H1 (cell line): ENCODE data around the gene LNPK. TPM values are rescaled to one million over a fixed set of nuclear protein-coding genes. Genes with fewer than 3 reads are reported as not detected.

Experiments
- CTCF ChIA-PET: fragments of 300-600 bp; sonication (Branson Sonifier 250); formaldehyde crosslinking; loops from one replicate; lab custom pipeline; 2021; ENCODE audit not compliant: partially characterized antibody; lab: Charles Lee
- POLR2A ChIA-PET: fragments of 300-600 bp; sonication (Branson Sonifier 250); formaldehyde crosslinking; loops from one replicate; lab custom pipeline; 2021; ENCODE audit warnings: inconsistent platforms; ENCODE audit not compliant: partially characterized antibody; lab: Charles Lee
- DNase-seq, 2 experiments: peaks; one replicate each; pipeline versions ENCODE4 v3.0.0 to v3.0.0-alpha.2; 2010 to 2022; ENCODE audit warnings: low spot score in 2 of 2, low read depth in 1 of 2, mixed read lengths in 1 of 2
- FAIRE-seq: peaks from 2 replicates; lab custom pipeline; 2011; peaks lifted over from hg19 to GRCh38; lab: Jason Lieb, UNC
- H2AFZ ChIP-seq: 2 replicates; pipeline ENCODE4 v1.8.1; 2012; ENCODE audit warnings: low read length, inconsistent platforms
- H2AK5ac ChIP-seq: 2 replicates; pipeline ENCODE4 v1.6.1; 2013; ENCODE audit warnings: low read depth, low read length
- H2BK120ac ChIP-seq: replicated peaks from 2 replicates; pipeline ENCODE3; 2013; ENCODE audit warnings: low read depth, low read length, inconsistent platforms
- H2BK12ac ChIP-seq: 2 replicates; pipeline ENCODE4 v1.6.1; 2013; ENCODE audit warnings: low read depth, low read length
- H2BK15ac ChIP-seq: 2 replicates; pipeline ENCODE4 v1.6.1; 2013; ENCODE audit warnings: low read length
- H2BK20ac ChIP-seq: 2 replicates; pipeline ENCODE4 v1.6.1; 2013; ENCODE audit warnings: low read length
- H2BK5ac ChIP-seq: 2 replicates; pipeline ENCODE4 v1.6.1; 2013; ENCODE audit warnings: low read depth, low read length
- H3K14ac ChIP-seq: 2 replicates; pipeline ENCODE4 v1.6.1; 2013; ENCODE audit warnings: inconsistent platforms; ENCODE audit not compliant: insufficient read length
- H3K18ac ChIP-seq: 2 replicates; pipeline ENCODE4 v1.6.1; 2013; ENCODE audit warnings: low read length; ENCODE audit errors: extremely low read depth
- H3K23ac ChIP-seq: 2 replicates; pipeline ENCODE4 v1.6.1; 2013; ENCODE audit warnings: inconsistent platforms; ENCODE audit not compliant: insufficient read length
- H3K23me2 ChIP-seq: 2 replicates; pipeline ENCODE4 v1.6.1; 2013; ENCODE audit warnings: low read depth, low read length
- H3K27ac ChIP-seq: 2 replicates; pipeline ENCODE4 v1.6.1; 2011; ENCODE audit warnings: low read depth, low read length, inconsistent platforms
- H3K27me3 ChIP-seq, 4 experiments: replicated peaks in 1 of 4; 1 replicate in 1 of 4; 2 replicates in 3 of 4; pipeline versions ENCODE4 v1.6.1 to v1.8.1; 2011 to 2013; ENCODE audit warnings: low read length in 3 of 4, mild to moderate bottlenecking in 3 of 4, inconsistent platforms in 2 of 4, mixed read lengths in 2 of 4, moderate library complexity in 1 of 4; ENCODE audit not compliant: control insufficient read depth in 3 of 4, insufficient read depth in 3 of 4; ENCODE audit errors: extremely low read depth in 1 of 4
- H3K36me3 ChIP-seq, 4 experiments: 2 replicates each; pipeline versions ENCODE4 v1.6.1 to v1.8.1; 2011 to 2013; ENCODE audit warnings: mild to moderate bottlenecking in 4 of 4, low read length in 3 of 4, moderate library complexity in 2 of 4, control low read depth in 1 of 4, inconsistent platforms in 1 of 4; ENCODE audit not compliant: insufficient read depth in 4 of 4, control insufficient read depth in 2 of 4
- H3K4ac ChIP-seq: replicated peaks from 2 replicates; pipeline ENCODE3; 2013; ENCODE audit warnings: low read length, low read depth, mixed read lengths, inconsistent platforms; ENCODE audit not compliant: insufficient read length
- H3K4me1 ChIP-seq, 4 experiments: replicated peaks in 1 of 4; 1 replicate in 1 of 4; 2 replicates in 3 of 4; pipeline versions ENCODE4 v1.6.1 to v1.8.1; 2011 to 2013; ENCODE audit warnings: low read length in 3 of 4, inconsistent platforms in 2 of 4, mixed read lengths in 1 of 4; ENCODE audit not compliant: insufficient read depth in 4 of 4, control insufficient read depth in 3 of 4
- H3K4me2 ChIP-seq, 2 experiments: 2 replicates each; pipeline versions ENCODE4 v1.6.1 to v1.8.1; 2011 to 2013; ENCODE audit warnings: low read depth in 2 of 2, low read length in 2 of 2, control low read depth in 1 of 2, inconsistent platforms in 1 of 2, mild to moderate bottlenecking in 1 of 2; ENCODE audit not compliant: insufficient read depth in 1 of 2
- H3K4me3 ChIP-seq, 4 experiments: fragments of 200-600, 300-600 bp in 1 of 4; sonication (generic), shearing (Covaris generic), sonication (Bioruptor Twin) in 1 of 4; 2 replicates each; pipeline versions ENCODE4 v1.5.1 to v1.8.1; 2011 to 2016; ENCODE audit warnings: low read length in 4 of 4, low read depth in 3 of 4, control low read depth in 2 of 4, inconsistent platforms in 2 of 4, mild to moderate bottlenecking in 2 of 4, mixed read lengths in 1 of 4, moderate library complexity in 1 of 4; ENCODE audit not compliant: insufficient read depth in 2 of 4; ENCODE audit errors: extremely low read depth in 1 of 4
- H3K56ac ChIP-seq: replicated peaks from 2 replicates; pipeline ENCODE3; 2013; ENCODE audit warnings: low read depth, mild to moderate bottlenecking, mixed read lengths, low read length, inconsistent platforms; ENCODE audit not compliant: insufficient read length
- H3K79me1 ChIP-seq: 2 replicates; pipeline ENCODE4 v1.6.1; 2013; ENCODE audit warnings: low read depth, low read length, control low read depth
- H3K79me2 ChIP-seq, 2 experiments: 2 replicates each; pipeline versions ENCODE4 v1.6.1 to v1.8.1; 2012 to 2013; ENCODE audit warnings: low read length in 2 of 2, mild to moderate bottlenecking in 2 of 2, inconsistent platforms in 1 of 2; ENCODE audit not compliant: insufficient read depth in 2 of 2, control insufficient read depth in 1 of 2
- H3K9ac ChIP-seq, 4 experiments: replicated peaks in 1 of 4; 1 replicate in 1 of 4; 2 replicates in 3 of 4; pipeline versions ENCODE4 v1.6.1 to v1.8.1; 2011 to 2013; ENCODE audit warnings: low read depth in 3 of 4, low read length in 3 of 4, control low read depth in 2 of 4, mild to moderate bottlenecking in 2 of 4, moderate library complexity in 2 of 4, inconsistent platforms in 1 of 4; ENCODE audit errors: extremely low read depth in 1 of 4
- H3K9me3 ChIP-seq, 2 experiments: 2 replicates each; pipeline versions ENCODE4 v1.6.1 to v1.8.1; 2012 to 2013; ENCODE audit warnings: mild to moderate bottlenecking in 2 of 2, moderate library complexity in 2 of 2, control low read depth in 1 of 2, inconsistent platforms in 1 of 2, low read depth in 1 of 2, low read length in 1 of 2, mixed read lengths in 1 of 2; ENCODE audit not compliant: insufficient read depth in 2 of 2
- H4K20me1 ChIP-seq, 2 experiments: replicated peaks in 1 of 2; 2 replicates each; pipeline versions ENCODE3 to v1.8.1; 2011 to 2013; ENCODE audit warnings: inconsistent platforms in 2 of 2, low read length in 2 of 2, mild to moderate bottlenecking in 1 of 2; ENCODE audit not compliant: insufficient read depth in 2 of 2, control insufficient read depth in 1 of 2
- H4K5ac ChIP-seq: 2 replicates; pipeline ENCODE4 v1.6.1; 2013; ENCODE audit warnings: low read length, low read depth, mixed read lengths, inconsistent platforms; ENCODE audit not compliant: insufficient read length
- H4K8ac ChIP-seq: 2 replicates; pipeline ENCODE4 v1.8.0; 2013; ENCODE audit warnings: mild to moderate bottlenecking, moderate library complexity, low read length, inconsistent platforms; ENCODE audit not compliant: insufficient read depth; ENCODE audit errors: extremely low read depth
- H4K91ac ChIP-seq: replicated peaks from 2 replicates; pipeline ENCODE3; 2013; ENCODE audit warnings: low read length, mixed read lengths, inconsistent platforms; ENCODE audit not compliant: insufficient read length
- ASH2L ChIP-seq: fragments of 200-600, 300-600 bp; sonication (generic); IDR thresholded peaks from one replicate; pipeline ENCODE4 v1.7.1; 2017; ENCODE audit warnings: low read length
- BACH1 ChIP-seq: IDR thresholded peaks from 2 replicates; pipeline ENCODE4 v1.6.1; 2012; ENCODE audit warnings: low read length, improper control_type of control experiment
- BRCA1 ChIP-seq: IDR thresholded peaks from 2 replicates; pipeline ENCODE4 v1.6.1; 2012; ENCODE audit warnings: low read depth, low read length, improper control_type of control experiment
- CEBPB ChIP-seq: IDR thresholded peaks from 2 replicates; pipeline ENCODE4 v1.6.1; 2012; ENCODE audit warnings: low read depth, low read length
- CHD2 ChIP-seq: IDR thresholded peaks from 2 replicates; pipeline ENCODE4 v1.6.1; 2012; ENCODE audit warnings: low read length, improper control_type of control experiment
- CREB1 ChIP-seq: IDR thresholded peaks from 2 replicates; pipeline ENCODE4 v1.6.1; 2012; ENCODE audit warnings: inconsistent platforms
- CTCF ChIP-seq, 3 experiments: IDR thresholded peaks; 1 replicate in 2 of 3; 2 replicates in 1 of 3; pipeline versions ENCODE4 v1.5.1 to v1.6.1; 2011; ENCODE audit warnings: low read length in 3 of 3, mild to moderate bottlenecking in 3 of 3, inconsistent platforms in 2 of 3, low read depth in 1 of 3, moderate library complexity in 1 of 3; ENCODE audit not compliant: insufficient read depth in 1 of 3; ENCODE audit errors: control extremely low read depth in 1 of 3
- EZH2 ChIP-seq: fragments of 200-600 bp; sonication (generic); IDR thresholded peaks from 2 replicates; pipeline ENCODE4 v1.7.1; 2012; ENCODE audit warnings: low read depth, mild to moderate bottlenecking, moderate library complexity, low read length, inconsistent platforms; ENCODE audit not compliant: severe bottlenecking
- GABPA ChIP-seq: IDR thresholded peaks from 2 replicates; pipeline ENCODE4 v1.6.1; 2011; ENCODE audit warnings: mild to moderate bottlenecking, low read length, moderate library complexity, borderline replicate concordance; ENCODE audit not compliant: insufficient read depth
- GTF2F1 ChIP-seq: IDR thresholded peaks from 2 replicates; pipeline ENCODE4 v1.6.1; 2012; ENCODE audit warnings: low read depth, low read length, improper control_type of control experiment, borderline replicate concordance
- KDM4A ChIP-seq: IDR thresholded peaks from one replicate; pipeline ENCODE4 v1.7.1; 2012; ENCODE audit warnings: low read depth, mild to moderate bottlenecking, moderate library complexity, low read length, inconsistent platforms; ENCODE audit not compliant: severe bottlenecking
- RNF2 ChIP-seq: fragments of 200-900, 300-1000 bp; sonication (generic); IDR thresholded peaks from 2 replicates; pipeline ENCODE4 v1.7.1; 2016; ENCODE audit warnings: borderline replicate concordance, low read depth, mild to moderate bottlenecking, antibody characterized with exemption, low read length; ENCODE audit not compliant: poor library complexity, severe bottlenecking; ENCODE audit errors: missing control alignments
- SIRT6 ChIP-seq: IDR thresholded peaks from one replicate; pipeline ENCODE4 v1.7.1; 2012; ENCODE audit warnings: low read length, inconsistent platforms
- WGBS, 2 experiments: shearing (Covaris generic) in 1 of 2; methylation state at CpG; one replicate each; pipeline versions ENCODE4 v1.1.6 to v1.1.7; 2013 to 2015; ENCODE audit warnings: low lambda C conversion rate in 2 of 2, mixed read lengths in 2 of 2, inconsistent platforms in 1 of 2, low coverage in 1 of 2, missing lambda C conversion rate in 1 of 2; ENCODE audit not compliant: insufficient replicate concordance in 2 of 2, insufficient coverage in 1 of 2, insufficient read length in 1 of 2; ENCODE audit errors: extremely low coverage in 1 of 2, missing lambda C conversion rate in 1 of 2; 5-methylcytosine and 5-hydroxymethylcytosine counted together
- polyA plus RNA-seq, 7 experiments: library from polyadenylated mRNA; depleted of rRNA in 3 of 7; stranded (reverse) in 5 of 7; unstranded in 2 of 7; fragments of >200 nt in 5 of 7; fragments of 200-250 nt in 2 of 7; gene quantifications; 1 replicate in 5 of 7; 2 replicates in 1 of 7; 4 replicates in 1 of 7; pipeline versions ENCODE4 v1.2.1 to v1.2.3, GENCODE V29; 2011 to 2013; ENCODE audit warnings: missing spikeins in 2 of 7, mixed read lengths in 2 of 7
- total RNA-seq: library from RNA; stranded (reverse); fragmentation: NEBNext Ultra II Directional; extraction: Animal tissue kit (Norgen Biotek cat#: 25700); gene quantifications from 2 replicates; pipeline ENCODE4 v1.2.1, GENCODE V29; 2021

The LNPK gene
- total and polyA plus RNA-seq, 2 of the 8 experiments (the other 6 are each of a cell fraction or from before 2014, with no cell fraction given): 3.1 to 10.3 TPM

- Histone ChIP-seq H3K9me3 (no peaks in the 10 kb centered on the region), H3K79me1 (no peaks in the 10 kb centered on the region), H2BK15ac (no peak overlapping the region), H4K5ac (no peak overlapping the region), H3K4me3 (no peak overlapping the region), H2BK20ac (no peak overlapping the region), H2AFZ (no peak overlapping the region), H4K8ac (no peak overlapping the region), H3K27me3 (no peaks in the 10 kb centered on the region), H4K91ac (no peak overlapping the region), H3K4me1 (no peaks in the 10 kb centered on the region), H4K20me1 (no peaks in the 10 kb centered on the region), H3K27ac (no peak overlapping the region), H3K4ac (no peak overlapping the region), H3K18ac (no peak overlapping the region), H3K56ac (no peak overlapping the region), H2BK5ac (no peak overlapping the region), H2BK120ac (no peak overlapping the region), H2BK12ac (no peak overlapping the region), H3K23me2 (no peaks in the 10 kb centered on the region), H2AK5ac (no peak overlapping the region), H3K79me2 (no peaks in the 10 kb centered on the region), H3K14ac (no peak overlapping the region), H3K36me3 (no peaks in the 10 kb centered on the region; a peak in 1 of 8 replicates), H3K23ac (no peak overlapping the region), H3K4me2 (no peak overlapping the region), H3K9ac (no peak overlapping the region)
- POLR2A ChIA-PET: no interaction called here
- 93% methylated on average over 1 of the region's 1 CpG; no CpG with 5 or more reads in 1 of the 2 experiments for whole genome bisulfite sequencing, 2 experiments
- FAIRE-seq (no peak), DNase-seq (no peak)
- CTCF ChIA-PET: no interaction called here
- TF ChIP-seq SIRT6 (no peak), GABPA (no peak), CTCF (IDR thresholded peaks at IDR 0.05; ENCODE audit: control extremely low read depth in 1 of 3, insufficient read depth in 1 of 3, low read depth in 1 of 3, low read length in 3 of 3) (no peak), RNF2 (no peak), BRCA1 (no peak), EZH2 (no peak), CEBPB (no peak), CHD2 (no peak), CREB1 (no peak), BACH1 (no peak), GTF2F1 (no peak), KDM4A (no peak), ASH2L (no peak)
Observed at GRCh38 chr2:175973373-175973772, 28.7 kb downstream of the LNPK start.
